Progenitor cell of endocrine pancreas (in vitro differentiated cells): Measurements from ENCODE around the gene FABP1. TPM values are rescaled to one million over a fixed set of nuclear protein-coding genes. Genes with fewer than 3 reads are reported as not detected.

Experiments
- DNase-seq: peaks from one replicate; pipeline ENCODE4 v3.0.0; 2021; ENCODE audit warnings: low spot score; ENCODE audit not compliant: unreplicated experiment
- H3K27ac Mint-ChIP-seq: 2 replicates; pipeline ENCODE4 v1.8.0; 2021; ENCODE audit warnings: mild to moderate bottlenecking, moderate library complexity, mixed read lengths
- H3K27me3 Mint-ChIP-seq: 2 replicates; pipeline ENCODE4 v1.8.0; 2021; ENCODE audit warnings: mixed read lengths
- H3K36me3 Mint-ChIP-seq: 2 replicates; pipeline ENCODE4 v1.8.0; 2022; ENCODE audit warnings: mixed read lengths; ENCODE audit not compliant: insufficient read depth
- H3K4me1 Mint-ChIP-seq: 2 replicates; pipeline ENCODE4 v1.8.0; 2021; ENCODE audit warnings: low read depth, mixed read lengths
- H3K4me3 Mint-ChIP-seq: 2 replicates; pipeline ENCODE4 v1.8.0; 2021; ENCODE audit warnings: low read depth, mild to moderate bottlenecking, moderate library complexity, mixed read lengths
- H3K9me3 Mint-ChIP-seq: 2 replicates; pipeline ENCODE4 v1.8.0; 2021; ENCODE audit warnings: low read depth, mixed read lengths
- CTCF ChIP-seq: fragments of 200-600 bp; sonication (generic); IDR thresholded peaks from one replicate; pipeline ENCODE4 v1.5.0; 2021; ENCODE audit warnings: antibody characterized with exemption, mild to moderate bottlenecking; ENCODE audit not compliant: unreplicated experiment
- total RNA-seq: library from RNA; stranded (reverse); gene quantifications from 2 replicates; pipeline ENCODE4 v1.2.1, GENCODE V29; 2021

FABP1 gene
- total RNA-seq, 1 donor from 2014 or later: 4.5 TPM

- Mint-ChIP-seq H3K36me3 (no peaks in the 10 kb centered on the region), H3K4me3 (no peak overlapping the region), H3K4me1 (no peaks in the 10 kb centered on the region), H3K27ac (no peak overlapping the region), H3K9me3 (no peaks in the 10 kb centered on the region), H3K27me3 (no peaks in the 10 kb centered on the region)
- TF ChIP-seq CTCF: no peak
- no peak for DNase-seq
Measured at GRCh38 chr2:88095022-88095421, 32.8 kb downstream of the FABP1 start.

GRCh38 chr2:88092773-88093172 is 35.1 kb downstream of the FABP1 start:
- Mint-ChIP-seq H3K9me3 (no peaks in the 10 kb centered on the region), H3K4me1 (no peaks in the 10 kb centered on the region), H3K27ac (no peak overlapping the region), H3K36me3 (no peaks in the 10 kb centered on the region), H3K4me3 (no peak overlapping the region), H3K27me3 (no peaks in the 10 kb centered on the region)
- DNase-seq: no peak
- no peak for TF ChIP-seq CTCF

- no peaks in the 10 kb centered on the region for H3K9me3 Mint-ChIP-seq
- no peak overlapping the region for H3K4me3 Mint-ChIP-seq
- H3K27me3 Mint-ChIP-seq: no peaks in the 10 kb centered on the region
- no peak for TF ChIP-seq CTCF
- H3K36me3 Mint-ChIP-seq: no peaks in the 10 kb centered on the region
- no peak overlapping the region for H3K27ac Mint-ChIP-seq
- DNase-seq: no peak
- H3K4me1 Mint-ChIP-seq: no peaks in the 10 kb centered on the region
Measured at GRCh38 chr2:88091943-88092342, 35.9 kb downstream of the FABP1 start.

GRCh38 chr2:88090446-88091283 is 37.2 kb downstream of the FABP1 start:
- Mint-ChIP-seq H3K4me1 (no peaks in the 10 kb centered on the region), H3K9me3 (no peaks in the 10 kb centered on the region), H3K27me3 (no peaks in the 10 kb centered on the region), H3K36me3 (no peaks in the 10 kb centered on the region), H3K27ac (no peak overlapping the region), H3K4me3 (no peak overlapping the region)
- no peak for DNase-seq
- TF ChIP-seq CTCF: no peak

- no peak for TF ChIP-seq CTCF
- Mint-ChIP-seq H3K4me1 (no peaks in the 10 kb centered on the region), H3K36me3 (no peaks in the 10 kb centered on the region), H3K27me3 (no peaks in the 10 kb centered on the region), H3K27ac (no peak overlapping the region), H3K9me3 (no peaks in the 10 kb centered on the region), H3K4me3 (no peak overlapping the region)
- no peak for DNase-seq
Measured at GRCh38 chr2:88088999-88089398, 38.9 kb downstream of the FABP1 start.
